IPS-20b (cell line): ENCODE data around the gene HEXD.
"Not testable (repeated sequence)": the region's sequence is repeated elsewhere in the genome, so short reads cannot be mapped to it uniquely, and the experiment has no call there.

Experiments used
- H3K27ac ChIP-seq: one replicate; pipeline ENCODE4 v1.5.1; 2013; ENCODE audit warnings: low read length
- H3K27me3 ChIP-seq: 2 replicates; pipeline ENCODE4 v1.6.1; 2013; ENCODE audit warnings: mild to moderate bottlenecking, low read length, inconsistent platforms; ENCODE audit not compliant: insufficient read depth
- H3K36me3 ChIP-seq: 2 replicates; pipeline ENCODE4 v1.6.1; 2013; ENCODE audit warnings: low read depth, mild to moderate bottlenecking, inconsistent platforms, low read length, moderate library complexity; ENCODE audit not compliant: insufficient read depth
- H3K4me1 ChIP-seq: 2 replicates; pipeline ENCODE4 v1.6.1; 2013; ENCODE audit warnings: mild to moderate bottlenecking, control low read depth, inconsistent platforms, low read length, moderate library complexity; ENCODE audit not compliant: insufficient read depth
- H3K4me3 ChIP-seq: 2 replicates; pipeline ENCODE4 v1.5.1; 2013; ENCODE audit warnings: mild to moderate bottlenecking, low read length, inconsistent platforms
- H3K9ac ChIP-seq: 2 replicates; pipeline ENCODE4 v1.6.1; 2013; ENCODE audit warnings: low read depth, mild to moderate bottlenecking, inconsistent platforms, low read length, moderate library complexity
- H3K9me3 ChIP-seq: 2 replicates; pipeline ENCODE4 v1.6.1; 2013; ENCODE audit warnings: mild to moderate bottlenecking, low read depth, low read length, inconsistent platforms; ENCODE audit not compliant: insufficient read depth

HEXD gene

GRCh38 chr17:82418001-82418986, at the start of gene HEXD, which contains the start of gene OGFOD3:
TSS of gene HEXD (plus strand) at chr17:82418347. CDS start at chr17:82419800, 1,453 bp downstream.
TSS of gene OGFOD3 (minus strand) at chr17:82418586. CDS start at chr17:82418485, 101 bp downstream.
- H3K9ac ChIP-seq = peak within 1 kb of the TSS; percentile 77; the same call in 1 of the 2 replicates
- H3K4me1 ChIP-seq = no peaks in the 10 kb centered on the region

GRCh38 chr17:82369211-82369610, 48.9 kb upstream of the HEXD start:
- H3K27me3 ChIP-seq = peaks cover 46% of the 10 kb centered on the region
- no peaks in the 10 kb centered on the region for H3K36me3 ChIP-seq
- H3K4me1 ChIP-seq = no peaks in the 10 kb centered on the region

More at GRCh38 chr17:82418001-82418986, at the start of gene HEXD, which contains the start of gene OGFOD3:
- H3K27me3 ChIP-seq = peaks cover 10% of the 10 kb centered on the region; the same call in 1 of the 2 replicates
- H3K9me3 ChIP-seq = no peaks in the 10 kb centered on the region; the same call in 1 of the 2 replicates
- no peak within 1 kb of the TSS for H3K27ac ChIP-seq
- H3K4me3 ChIP-seq = peak within 1 kb of the TSS; percentile 83
- peaks cover 10% of the 10 kb centered on the region; the same call in 1 of the 2 replicates for H3K36me3 ChIP-seq

GRCh38 chr17:82370471-82371332, 47.4 kb upstream of the HEXD start:
- H3K9ac ChIP-seq = no peak overlapping the region
- H3K4me1 ChIP-seq = no peaks in the 10 kb centered on the region
- no peak overlapping the region for H3K27ac ChIP-seq
- peaks cover 46% of the 10 kb centered on the region for H3K27me3 ChIP-seq
- no peaks in the 10 kb centered on the region for H3K9me3 ChIP-seq
- H3K36me3 ChIP-seq = no peaks in the 10 kb centered on the region
- peak overlapping the region; percentile 33; the same call in 1 of the 2 replicates for H3K4me3 ChIP-seq

More at GRCh38 chr17:82369211-82369610, 48.9 kb upstream of the HEXD start:
- H3K27ac ChIP-seq = no peak overlapping the region
- no peak overlapping the region for H3K4me3 ChIP-seq
- no peaks in the 10 kb centered on the region for H3K9me3 ChIP-seq
- no peak overlapping the region for H3K9ac ChIP-seq

GRCh38 chr17:82371333-82372248, 46.6 kb upstream of the HEXD start, which contains the start of gene UTS2R:
TSS of gene UTS2R (plus strand) at chr17:82371765. CDS start at chr17:82374325, 2,560 bp downstream.
- no peak within 1 kb of the TSS for H3K9ac ChIP-seq
- peaks cover 46% of the 10 kb centered on the region for H3K27me3 ChIP-seq

GRCh38 chr17:82372249-82373071, 45.7 kb upstream of the HEXD start:
- no peaks in the 10 kb centered on the region for H3K9me3 ChIP-seq
- no peaks in the 10 kb centered on the region for H3K36me3 ChIP-seq
- no peak overlapping the region for H3K27ac ChIP-seq
- peaks cover 46% of the 10 kb centered on the region for H3K27me3 ChIP-seq
- H3K4me3 ChIP-seq = peak overlapping the region; percentile 11; the same call in 1 of the 2 replicates
- H3K9ac ChIP-seq = no peak overlapping the region
- H3K4me1 ChIP-seq = no peaks in the 10 kb centered on the region

More at GRCh38 chr17:82371333-82372248, 46.6 kb upstream of the HEXD start, which contains the start of gene UTS2R:
- H3K36me3 ChIP-seq = no peaks in the 10 kb centered on the region
- no peaks in the 10 kb centered on the region for H3K9me3 ChIP-seq
- no peaks in the 10 kb centered on the region for H3K4me1 ChIP-seq
- H3K4me3 ChIP-seq = peak within 1 kb of the TSS; percentile 33; the same call in 1 of the 2 replicates
- no peak within 1 kb of the TSS for H3K27ac ChIP-seq

GRCh38 chr17:82373072-82373452, 45.1 kb upstream of the HEXD start:
- H3K27ac ChIP-seq, H3K9me3 ChIP-seq, H3K9ac ChIP-seq, H3K36me3 ChIP-seq, H3K4me1 ChIP-seq, H3K4me3 ChIP-seq: not testable (repeated sequence)
- peaks cover 46% of the 10 kb centered on the region for H3K27me3 ChIP-seq

- H3K27me3 ChIP-seq = peaks cover 46% of the 10 kb centered on the region
- no peaks in the 10 kb centered on the region for H3K4me1 ChIP-seq
- H3K9ac ChIP-seq = no peak overlapping the region
Measured at GRCh38 chr17:82373731-82374625, 44.2 kb upstream of the HEXD start.

GRCh38 chr17:82374626-82375331, 43.4 kb upstream of the HEXD start:
- Histone ChIP-seq H3K4me1 (no peaks in the 10 kb centered on the region), H3K27ac (no peak overlapping the region), H3K9ac (no peak overlapping the region), H3K27me3 (peaks cover 39% of the 10 kb centered on the region), H3K36me3 (no peaks in the 10 kb centered on the region), H3K4me3 (no peak overlapping the region), H3K9me3 (no peaks in the 10 kb centered on the region)

More at GRCh38 chr17:82373731-82374625, 44.2 kb upstream of the HEXD start:
- no peaks in the 10 kb centered on the region for H3K9me3 ChIP-seq
- no peak overlapping the region for H3K4me3 ChIP-seq
- no peak overlapping the region for H3K27ac ChIP-seq
- H3K36me3 ChIP-seq = no peaks in the 10 kb centered on the region
